Fibroblast of pulmonary artery (primary cell): ENCODE results near the gene LDB3.

ENCODE experiments used
- DNase-seq: peaks from one replicate; pipeline ENCODE4 v3.0.0-alpha.2; 2010; ENCODE audit warnings: low read depth
- H3K4me3 ChIP-seq: replicated peaks from 2 replicates; pipeline ENCODE4 v1.5.1; 2011; ENCODE audit warnings: low read depth, mild to moderate bottlenecking, control low read depth, low read length, moderate library complexity
- CTCF ChIP-seq: IDR thresholded peaks from 2 replicates; pipeline ENCODE4 v1.5.1; 2011; ENCODE audit warnings: mild to moderate bottlenecking, control low read depth, low read length, inconsistent platforms; ENCODE audit errors: missing control alignments

The LDB3 gene

GRCh38 chr10:86655596-86655995, 12.7 kb upstream of the LDB3 start:
- no peak for DNase-seq
- no peak overlapping the region for H3K4me3 ChIP-seq
- no peak for TF ChIP-seq CTCF

DNA sequence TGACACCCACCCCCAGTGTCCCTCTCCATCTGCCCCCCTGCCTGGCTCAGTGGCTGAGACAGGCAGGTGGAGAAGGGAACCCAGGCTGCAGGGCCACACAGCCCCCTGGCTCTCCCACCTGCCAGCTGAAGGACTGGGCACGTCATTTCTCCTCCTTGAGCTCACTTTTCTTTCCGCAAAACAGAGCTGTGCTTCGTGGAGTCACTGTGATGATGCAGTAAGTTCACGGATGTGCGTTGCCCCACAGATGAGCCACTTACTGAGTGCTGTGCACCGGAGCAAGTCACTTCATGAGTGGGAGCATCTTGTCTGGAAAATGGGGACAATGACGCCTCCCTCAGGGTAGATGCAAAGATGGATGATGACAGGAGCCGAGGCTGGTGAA, 11.3 kb upstream of the LDB3 start:
- no peak for DNase-seq
- TF ChIP-seq CTCF: no peak

DNA sequence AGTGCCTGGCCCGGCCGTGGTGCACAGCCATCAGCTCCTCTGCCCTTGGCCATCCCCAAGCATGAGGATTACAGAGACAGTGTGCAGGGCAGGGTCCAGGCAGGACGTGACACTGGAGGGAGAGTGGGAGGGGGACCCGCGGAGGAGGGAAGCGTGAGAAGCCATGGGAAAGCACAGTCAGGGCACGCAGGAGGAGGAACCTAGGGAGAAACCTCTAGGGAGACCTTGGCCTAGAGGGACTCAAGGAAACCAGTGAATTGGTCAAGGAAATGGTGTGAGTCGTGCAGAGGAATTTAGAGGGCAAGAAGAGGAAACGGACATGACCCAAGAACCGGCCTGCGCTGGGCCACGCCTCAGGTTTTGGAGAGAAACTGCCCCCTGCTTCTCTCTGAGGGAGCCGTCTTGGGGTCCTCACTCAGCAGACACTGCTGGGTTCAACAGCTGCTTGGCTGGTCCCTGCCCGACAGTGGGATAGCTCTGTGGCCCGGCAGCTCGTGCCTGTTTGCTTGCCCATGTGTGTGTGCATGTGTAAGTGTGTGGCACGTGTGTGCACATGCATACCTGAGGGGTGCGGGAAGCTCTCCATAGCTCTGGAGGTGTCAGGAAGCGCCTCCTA, 10.8 kb upstream of the LDB3 start:
- DNase-seq: no peak
- H3K4me3 ChIP-seq: no peak overlapping the region
- TF ChIP-seq CTCF: no peak

More for the DNA sequence above, 11.3 kb upstream of the LDB3 start:
- H3K4me3 ChIP-seq: no peak overlapping the region

- no peak overlapping the region for H3K4me3 ChIP-seq
- TF ChIP-seq CTCF: no peak
- no peak for DNase-seq
Observed at GRCh38 chr10:86658261-86658741, 10.0 kb upstream of the LDB3 start.

- no peak for DNase-seq
- TF ChIP-seq CTCF: no peak
Observed at GRCh38 chr10:86658751-86659150, 9.6 kb upstream of the LDB3 start.

GRCh38 chr10:86659161-86659691, 9.1 kb upstream of the LDB3 start:
- TF ChIP-seq CTCF: no peak
- no peak for DNase-seq
- H3K4me3 ChIP-seq: no peak overlapping the region

More at GRCh38 chr10:86658751-86659150, 9.6 kb upstream of the LDB3 start:
- H3K4me3 ChIP-seq: no peak overlapping the region

GRCh38 chr10:86659721-86660453, 8.4 kb upstream of the LDB3 start:
- DNase-seq: no peak
- no peak for TF ChIP-seq CTCF
- no peak overlapping the region for H3K4me3 ChIP-seq
